H1 (cell line): ENCODE results near the gene DLK2.

ENCODE experiments used
- JUN ChIP-seq: IDR thresholded peaks from 2 replicates; pipeline ENCODE4 v1.6.1; 2011; ENCODE audit warnings: low read depth, mild to moderate bottlenecking, improper control_type of control experiment, low read length
- TF ChIP-seq, protein P1 (sequence below), 3 experiments: IDR thresholded peaks; 1 replicate in 2 of 3; 2 replicates in 1 of 3; pipeline versions ENCODE4 v1.5.1 to v1.6.1; 2011; ENCODE audit warnings: low read length in 3 of 3, mild to moderate bottlenecking in 3 of 3, inconsistent platforms in 2 of 3, low read depth in 1 of 3, moderate library complexity in 1 of 3; ENCODE audit not compliant: insufficient read depth in 1 of 3; ENCODE audit errors: control extremely low read depth in 1 of 3

DNA sequence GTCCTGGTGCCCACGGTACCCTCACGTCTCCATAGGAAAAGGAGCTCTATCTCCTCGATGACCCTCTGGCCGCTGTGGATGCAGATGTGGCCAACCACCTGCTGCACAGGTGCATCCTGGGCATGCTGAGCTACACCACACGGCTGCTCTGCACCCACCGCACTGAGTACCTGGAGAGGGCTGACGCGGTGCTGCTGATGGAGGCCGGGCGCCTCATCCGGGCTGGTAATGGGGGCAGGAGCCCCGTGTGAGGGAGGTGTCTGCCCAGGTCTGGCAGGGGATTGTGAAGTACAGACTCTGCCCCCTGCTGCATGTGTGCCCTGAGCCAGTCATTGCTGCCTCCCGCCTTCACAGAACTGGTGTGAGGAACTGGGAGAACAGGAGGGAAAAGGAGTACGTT, 12.4 kb downstream of the DLK2 start:
- TF ChIP-seq, protein P1, sequence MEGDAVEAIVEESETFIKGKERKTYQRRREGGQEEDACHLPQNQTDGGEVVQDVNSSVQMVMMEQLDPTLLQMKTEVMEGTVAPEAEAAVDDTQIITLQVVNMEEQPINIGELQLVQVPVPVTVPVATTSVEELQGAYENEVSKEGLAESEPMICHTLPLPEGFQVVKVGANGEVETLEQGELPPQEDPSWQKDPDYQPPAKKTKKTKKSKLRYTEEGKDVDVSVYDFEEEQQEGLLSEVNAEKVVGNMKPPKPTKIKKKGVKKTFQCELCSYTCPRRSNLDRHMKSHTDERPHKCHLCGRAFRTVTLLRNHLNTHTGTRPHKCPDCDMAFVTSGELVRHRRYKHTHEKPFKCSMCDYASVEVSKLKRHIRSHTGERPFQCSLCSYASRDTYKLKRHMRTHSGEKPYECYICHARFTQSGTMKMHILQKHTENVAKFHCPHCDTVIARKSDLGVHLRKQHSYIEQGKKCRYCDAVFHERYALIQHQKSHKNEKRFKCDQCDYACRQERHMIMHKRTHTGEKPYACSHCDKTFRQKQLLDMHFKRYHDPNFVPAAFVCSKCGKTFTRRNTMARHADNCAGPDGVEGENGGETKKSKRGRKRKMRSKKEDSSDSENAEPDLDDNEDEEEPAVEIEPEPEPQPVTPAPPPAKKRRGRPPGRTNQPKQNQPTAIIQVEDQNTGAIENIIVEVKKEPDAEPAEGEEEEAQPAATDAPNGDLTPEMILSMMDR (IDR thresholded peaks at IDR 0.05; ENCODE audit: control extremely low read depth in 1 of 3, insufficient read depth in 1 of 3, low read depth in 1 of 3, low read length in 3 of 3): no peak
- no peak for TF ChIP-seq JUN
